Measurements from ENCODE around the gene DPH2.

Gene DPH2

GRCh38 chr1:43945674-43946235, 24.1 kb upstream of the DPH2 start:
- no peak for FAIRE-seq

GRCh38 chr1:43946236-43947060, 23.4 kb upstream of the DPH2 start, which contains the start of gene IPO13:
TSS of gene IPO13 (plus strand) at chr1:43946950. CDS start at chr1:43947601, 651 bp downstream.
- peak; percentile 46 for FAIRE-seq

DNA sequence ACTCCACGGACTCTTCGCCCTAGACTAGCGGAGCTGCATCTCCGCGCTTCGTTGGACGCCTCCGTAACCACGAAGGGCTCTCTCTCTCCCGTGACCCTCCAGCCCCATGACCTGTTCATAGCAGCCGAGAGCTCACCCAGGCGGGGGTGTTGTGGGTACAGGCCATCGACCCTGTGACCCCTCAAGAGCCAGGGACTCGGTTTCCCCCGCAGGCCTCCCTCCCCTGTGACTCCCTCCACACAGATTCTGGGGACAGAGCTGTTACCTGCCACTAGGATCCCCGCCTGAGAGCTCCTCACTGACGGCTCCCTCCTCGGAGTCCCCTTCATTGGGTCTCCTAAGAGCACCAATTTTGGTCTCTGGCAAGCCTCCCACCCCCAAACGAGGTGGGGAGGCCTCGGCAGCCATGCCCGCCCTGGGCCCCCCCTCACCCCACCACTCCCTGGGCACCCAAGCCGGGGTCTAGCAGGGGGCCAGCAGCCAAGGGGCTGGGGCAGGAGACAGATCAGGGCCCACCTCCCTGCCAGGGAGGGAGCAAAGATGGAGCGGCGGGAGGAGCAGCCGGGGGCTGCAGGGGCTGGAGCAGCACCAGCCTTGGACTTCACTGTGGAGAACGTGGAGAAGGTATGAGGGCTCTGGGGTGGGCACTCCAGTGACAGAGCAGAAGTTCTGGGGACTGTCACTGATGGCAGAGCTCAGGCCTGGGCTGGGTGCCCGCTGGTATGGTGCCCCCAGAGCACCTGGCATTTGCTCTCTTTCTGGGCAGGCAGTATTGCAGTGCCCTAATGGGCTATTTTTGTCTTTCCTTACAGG, 22.5 kb upstream of the DPH2 start:
- no peak for FAIRE-seq

GRCh38 chr1:43947874-43948437, 21.9 kb upstream of the DPH2 start:
- no peak for FAIRE-seq

- FAIRE-seq, result no peak
Measured at GRCh38 chr1:43949678-43950077, 20.1 kb upstream of the DPH2 start.

GRCh38 chr1:43951021-43951985, 18.5 kb upstream of the DPH2 start:
- FAIRE-seq, result no peak

DNA sequence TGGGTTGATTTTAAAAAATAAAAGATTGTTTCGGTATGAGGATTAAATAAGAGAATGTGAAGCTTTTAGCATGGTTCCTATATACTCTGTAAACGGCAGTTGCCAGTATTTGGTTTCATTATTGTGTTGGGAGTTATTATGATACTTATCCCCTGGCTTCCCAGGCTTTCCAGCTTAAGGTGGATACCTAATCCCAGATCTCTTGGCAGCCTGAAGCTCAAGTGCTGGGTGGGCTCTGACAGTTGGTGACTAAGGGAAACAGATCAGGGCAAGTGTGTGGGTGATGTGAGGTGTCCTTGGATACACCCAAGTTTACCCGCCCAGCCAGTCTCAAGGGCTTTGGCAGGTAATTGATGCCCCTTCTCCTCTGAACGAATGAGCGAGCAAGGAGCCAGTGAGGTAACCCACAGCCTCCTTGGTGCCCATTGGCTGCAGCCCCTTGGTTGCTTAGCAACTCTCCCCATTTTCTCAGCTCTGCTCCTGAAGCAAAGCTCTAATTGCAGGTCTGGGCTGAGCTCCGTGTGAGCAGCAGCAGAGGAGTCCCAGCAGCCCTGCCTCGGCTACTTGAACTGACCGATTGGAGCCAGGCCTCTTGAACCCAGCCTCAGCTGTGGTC, 17.0 kb upstream of the DPH2 start:
- FAIRE-seq, result no peak

GRCh38 chr1:43953361-43953760, 16.4 kb upstream of the DPH2 start:
- FAIRE-seq, result no peak

DNA sequence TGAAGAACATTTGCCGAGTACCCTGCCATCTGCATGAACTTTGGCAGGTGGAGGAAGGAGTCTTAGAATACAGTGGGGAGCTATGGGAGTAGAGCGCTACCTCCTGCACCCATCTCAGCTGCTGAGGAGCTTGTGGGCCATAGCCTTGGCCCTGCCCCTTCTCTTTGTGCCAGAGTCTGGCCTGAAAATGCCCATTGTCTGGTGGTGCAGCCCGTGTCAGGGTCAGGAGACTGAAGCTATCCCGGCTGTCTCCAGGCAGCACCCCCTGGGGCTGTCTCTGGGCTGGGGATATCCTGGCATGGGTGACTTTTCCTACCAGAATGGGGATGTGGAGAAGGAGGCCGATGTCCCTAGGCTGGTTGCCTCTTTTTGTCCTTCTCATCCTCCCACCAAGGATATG, 15.8 kb upstream of the DPH2 start:
- no peak for FAIRE-seq

DNA sequence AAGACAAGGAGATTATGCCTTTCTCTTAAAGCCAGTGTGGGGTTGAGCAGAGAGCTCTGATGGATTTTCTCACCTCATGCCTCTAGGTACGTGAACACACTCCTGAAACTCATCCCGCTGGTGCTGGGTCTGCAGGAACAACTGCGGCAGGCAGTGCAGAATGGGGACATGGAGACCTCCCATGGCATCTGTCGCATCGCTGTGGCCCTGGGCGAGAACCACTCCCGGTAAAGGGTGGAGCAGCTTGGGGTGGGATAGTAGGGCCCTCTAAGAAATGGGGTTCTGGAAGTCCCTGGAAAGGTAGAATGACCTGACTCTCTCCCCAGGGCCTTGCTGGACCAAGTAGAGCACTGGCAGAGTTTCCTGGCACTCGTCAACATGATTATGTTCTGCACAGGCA, 13.6 kb upstream of the DPH2 start:
- FAIRE-seq, result no peak

DNA sequence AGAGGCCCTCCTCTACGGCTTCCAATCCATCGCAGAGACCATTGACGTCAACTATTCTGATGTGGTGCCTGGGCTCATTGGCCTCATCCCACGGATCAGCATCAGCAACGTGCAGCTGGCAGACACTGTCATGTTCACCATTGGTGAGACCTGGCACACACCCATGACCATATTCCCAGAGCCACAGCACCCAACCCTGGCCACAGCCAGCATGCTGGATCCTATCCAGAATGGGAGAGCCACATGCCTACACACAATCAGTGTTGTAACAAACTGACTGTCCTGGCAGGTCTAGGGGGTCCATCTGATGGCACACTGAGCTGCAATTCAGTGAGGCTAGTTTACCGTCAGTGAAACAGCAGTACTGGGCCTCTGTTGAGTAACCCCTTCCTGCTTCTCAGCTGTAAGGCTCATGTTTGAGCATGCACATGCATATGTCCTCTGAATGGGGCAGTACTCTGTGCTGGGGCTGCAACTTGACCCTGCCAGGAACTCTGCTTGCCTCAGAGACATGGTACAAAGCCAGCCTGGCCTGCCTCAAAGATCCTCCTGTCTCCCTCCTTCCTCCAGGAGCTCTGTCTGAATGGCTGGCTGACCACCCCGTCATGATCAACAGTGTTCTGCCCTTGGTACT, 12.3 kb upstream of the DPH2 start:
- FAIRE-seq, result no peak

GRCh38 chr1:43958351-43959255, 11.2 kb upstream of the DPH2 start:
- FAIRE-seq, result no peak

GRCh38 chr1:43960798-43961197, 9.0 kb upstream of the DPH2 start:
- no peak for FAIRE-seq

DNA sequence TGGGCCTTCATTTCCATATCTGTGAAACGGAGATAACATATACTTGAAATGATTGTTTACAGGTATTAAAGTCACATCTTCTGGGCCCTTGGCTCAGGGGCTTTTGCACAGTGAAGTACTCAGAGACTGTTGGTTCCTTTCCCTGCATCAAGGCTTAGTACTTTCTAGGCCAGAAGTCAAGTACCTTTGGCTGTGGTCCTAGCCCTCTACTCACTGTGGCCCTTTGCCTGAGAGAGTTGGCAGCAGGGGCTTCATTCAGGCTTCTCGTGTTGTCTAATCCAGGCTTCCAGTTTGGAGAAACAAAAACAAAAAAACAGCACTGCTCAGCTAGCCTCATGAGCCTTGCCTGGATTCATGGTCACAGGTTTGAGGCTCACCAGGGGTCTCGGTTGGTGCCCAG, 8.1 kb upstream of the DPH2 start:
- no peak for FAIRE-seq

- FAIRE-seq, result no peak
Measured at GRCh38 chr1:43962324-43962723, 7.5 kb upstream of the DPH2 start.

DNA sequence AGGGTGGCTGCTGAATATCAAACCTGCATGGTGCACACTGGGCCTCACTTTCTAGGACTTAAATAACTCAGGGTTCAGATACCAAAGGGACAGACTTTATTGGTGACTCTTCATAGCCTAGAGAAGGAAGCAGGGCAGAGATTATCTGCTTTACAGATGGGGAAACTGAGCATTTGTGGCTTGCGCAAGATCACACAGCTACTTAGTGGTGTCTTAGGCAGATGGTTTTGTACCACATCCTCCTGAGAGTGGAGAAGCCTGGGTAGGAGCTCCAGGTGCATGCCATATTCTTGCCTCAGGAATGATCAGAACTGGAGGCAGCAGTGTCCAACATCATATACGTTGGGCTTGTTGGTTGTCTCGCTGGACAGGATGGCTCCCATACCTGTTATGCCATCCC, 6.8 kb upstream of the DPH2 start:
- FAIRE-seq, result no peak

DNA sequence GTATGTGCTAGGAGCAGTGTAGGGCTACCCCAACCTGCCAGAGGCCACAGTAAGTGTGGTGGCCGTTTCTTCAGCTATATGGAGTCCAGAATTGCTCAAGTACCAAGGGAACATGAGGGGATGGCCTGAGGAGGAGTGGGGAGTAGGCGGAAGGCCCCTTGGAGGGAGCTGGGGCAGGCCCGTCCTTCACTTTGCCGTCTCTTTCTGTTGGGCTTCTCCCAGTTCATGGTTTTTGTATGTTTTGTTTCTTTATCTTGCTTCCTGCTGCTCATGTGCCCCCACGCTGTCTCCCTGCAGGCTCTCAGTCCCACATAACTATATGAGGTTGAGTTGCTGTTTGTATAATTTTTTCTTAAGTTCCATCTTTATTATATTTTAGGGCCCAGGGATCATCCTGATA, 5.9 kb upstream of the DPH2 start:
- FAIRE-seq, result no peak

DNA sequence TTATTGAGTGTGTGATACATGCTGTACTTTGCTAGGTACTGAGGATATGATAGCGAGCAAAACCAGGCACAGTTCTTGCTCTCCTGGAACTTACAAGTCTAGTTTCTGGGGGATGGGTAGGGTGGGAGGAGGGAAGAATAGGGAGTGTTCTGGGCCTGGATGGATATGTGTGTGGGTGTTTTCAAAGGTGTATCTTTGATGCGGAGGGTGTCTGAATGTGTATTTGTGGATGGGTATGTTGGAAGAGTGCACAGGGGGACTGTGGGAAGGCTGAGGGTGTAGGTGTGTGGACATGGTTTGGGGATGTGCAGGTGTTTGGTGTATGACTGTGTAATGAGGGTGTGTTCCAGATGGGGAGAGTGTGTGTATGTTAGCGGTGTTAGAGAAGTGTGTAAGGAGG, 4.5 kb upstream of the DPH2 start:
- no peak for FAIRE-seq

DNA sequence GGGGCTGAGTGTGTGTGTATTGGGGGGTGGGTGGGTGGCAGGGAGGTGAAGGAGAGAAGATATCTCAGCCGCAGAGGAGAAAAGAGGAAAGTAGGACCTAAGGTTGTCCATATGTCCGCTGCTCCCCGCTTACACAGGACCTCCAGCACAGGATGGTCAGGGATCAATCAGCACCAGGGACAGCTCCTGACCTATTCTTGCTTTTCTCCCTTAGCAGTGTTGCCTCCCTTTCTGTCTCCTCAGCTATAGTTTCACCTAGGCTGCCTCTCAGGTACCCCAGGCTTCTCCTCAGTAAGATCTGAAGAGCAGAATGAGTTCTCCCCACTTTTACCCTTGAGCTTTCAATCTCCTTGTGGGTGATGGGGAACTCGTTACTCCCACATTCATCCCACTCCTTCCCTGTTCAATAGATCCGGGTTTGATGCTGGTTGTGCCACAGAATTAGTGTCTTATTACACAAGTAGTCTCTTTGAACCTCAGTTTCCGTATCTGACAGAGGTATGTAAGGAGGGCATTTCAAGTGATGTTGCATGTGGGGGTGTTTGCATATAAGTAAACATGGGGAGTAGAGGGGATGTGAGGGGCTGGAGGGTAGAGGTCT, 1.4 kb upstream of the DPH2 start:
- FAIRE-seq, result no peak

- FAIRE-seq, result no peak
Measured at GRCh38 chr1:43969416-43969745, 429 bp upstream of the DPH2 start.

Data from A204.1 (cell line).